Stimulated activated CD8-positive, alpha-beta memory T cell treated with anti-CD3 and anti-CD28 coated beads, Interleukin-7, amount 100 ng/mL, for 4 hours (primary cell): ENCODE measurements around the gene TAF6L.
"Not testable (repeated sequence)": the region's sequence is repeated elsewhere in the genome, so short reads cannot be mapped to it uniquely, and the experiment has no call there.

Experiments used
- DNase-seq, 2 donors: peaks; one replicate each; pipeline ENCODE4 v3.0.0-alpha.2; 2020; ENCODE audit warnings: low read depth in 2 of 2

The TAF6L gene

GRCh38 chr11:62805076-62805892 lies 34.1 kb downstream of the TAF6L start, which contains the start of gene NXF1:
TSS of gene NXF1 (minus strand) at chr11:62805440. CDS start at chr11:62805356, 84 bp downstream.
- peak; percentile 84 to 91 for DNase-seq

- DNase-seq, result no peak
Measured at GRCh38 chr11:62805961-62806441, 34.8 kb downstream of the TAF6L start.

GRCh38 chr11:62806611-62807121 lies 35.5 kb downstream of the TAF6L start:
- DNase-seq, result no peak

- DNase-seq, result no peak
Measured at GRCh38 chr11:62810748-62811147, 39.6 kb downstream of the TAF6L start.

- no peak for DNase-seq
Measured at GRCh38 chr11:62811659-62812058, 40.5 kb downstream of the TAF6L start.

- no peak for DNase-seq
Measured at GRCh38 chr11:62816557-62816956, 45.4 kb downstream of the TAF6L start.

- DNase-seq, result no peak
Measured at GRCh38 chr11:62817129-62817528, 45.9 kb downstream of the TAF6L start.

GRCh38 chr11:62823677-62824076 lies 52.5 kb downstream of the TAF6L start:
- DNase-seq, result no peak

GRCh38 chr11:62828130-62828529 lies 56.9 kb downstream of the TAF6L start:
- not testable (repeated sequence) for DNase-seq

- DNase-seq, result no peak
Measured at GRCh38 chr11:62830904-62831519, 59.8 kb downstream of the TAF6L start.

GRCh38 chr11:62831520-62832335 lies 60.5 kb downstream of the TAF6L start, which contains the start of gene STX5:
TSS of gene STX5 (minus strand) at chr11:62832051. CDS start at chr11:62831243, 808 bp downstream.
- DNase-seq, result peak; percentile 99

- no peak for DNase-seq
Measured at GRCh38 chr11:62832336-62833234, 61.4 kb downstream of the TAF6L start, which contains the start of gene TEX54. TSS of gene TEX54 (minus strand) at chr11:62832841.

- DNase-seq, result no peak
Measured at GRCh38 chr11:62835336-62835735, 64.1 kb downstream of the TAF6L start.
